A673 (cell line): ENCODE data around the gene TMED10. TPM values are rescaled to one million over a fixed set of nuclear protein-coding genes. Genes with fewer than 3 reads are reported as not detected.

Experiments
- BruUV-seq: library from RNA; stranded (reverse); fragments of 400-500 nt; replicated peaks from 2 replicates; lab custom pipeline; 2021; lab: Mats Ljungman, UMichigan
- CTCF ChIA-PET: fragments of 300-600 bp; sonication (Branson Sonifier 250); formaldehyde crosslinking; loops from one replicate; lab custom pipeline; 2022; ENCODE audit warnings: antibody characterized with exemption; lab: Charles Lee
- POLR2A ChIA-PET: fragments of 300-600 bp; sonication (Branson Sonifier 250); formaldehyde crosslinking; loops from one replicate; lab custom pipeline; 2022; ENCODE audit warnings: antibody characterized with exemption; ENCODE audit not compliant: low non-redundant PET; lab: Charles Lee
- DNase-seq: peaks from one replicate; pipeline ENCODE4 v3.0.0-alpha.2; 2015; ENCODE audit warnings: low spot score
- H3K27ac ChIP-seq: fragments of 200-600 bp; sonication (generic); 2 replicates; pipeline ENCODE4 v1.5.1; 2016; ENCODE audit warnings: mixed run types, low read depth, mild to moderate bottlenecking, mixed read lengths, antibody characterized with exemption, low read length; ENCODE audit not compliant: poor library complexity, severe bottlenecking
- H3K27me3 ChIP-seq: fragments of 200-600 bp; sonication (generic); replicated peaks from 2 replicates; pipeline ENCODE4 v1.6.1; 2017; ENCODE audit warnings: mixed run types, low read depth, mild to moderate bottlenecking, mixed read lengths, antibody characterized with exemption, low read length; ENCODE audit not compliant: insufficient read depth, poor library complexity
- H3K36me3 ChIP-seq: fragments of 200-600 bp; sonication (generic); 2 replicates; pipeline ENCODE4 v1.6.1; 2016; ENCODE audit warnings: mixed run types, mild to moderate bottlenecking, mixed read lengths, antibody characterized with exemption, low read length; ENCODE audit not compliant: insufficient read depth, poor library complexity, severe bottlenecking
- H3K4me1 ChIP-seq: fragments of 200-600 bp; sonication (generic); 2 replicates; pipeline ENCODE4 v1.6.1; 2017; ENCODE audit warnings: mixed run types, mild to moderate bottlenecking, mixed read lengths, antibody characterized with exemption, low read length; ENCODE audit not compliant: insufficient read depth, poor library complexity, severe bottlenecking
- H3K4me3 ChIP-seq: fragments of 200-600 bp; sonication (generic); 2 replicates; pipeline ENCODE4 v1.5.1; 2016; ENCODE audit warnings: low read depth, mixed run types, mild to moderate bottlenecking, mixed read lengths, low read length; ENCODE audit not compliant: poor library complexity, severe bottlenecking
- H3K9me3 ChIP-seq: fragments of 200-600 bp; sonication (generic); 2 replicates; pipeline ENCODE4 v1.6.1; 2016; ENCODE audit warnings: mixed run types, low read depth, mild to moderate bottlenecking, mixed read lengths, antibody characterized with exemption, low read length; ENCODE audit not compliant: poor library complexity, severe bottlenecking
- CTCF ChIP-seq: fragments of 300-800, 200-600 bp; sonication (generic); conservative IDR thresholded peaks from 2 replicates; pipeline ENCODE4 v1.5.1; 2017; ENCODE audit warnings: low read depth, mild to moderate bottlenecking, antibody characterized with exemption, low read length, moderate library complexity, mixed read lengths
- EZH2 ChIP-seq: fragments of 200-600 bp; sonication (generic); IDR thresholded peaks from 2 replicates; pipeline ENCODE4 v1.6.1; 2017; ENCODE audit warnings: borderline replicate concordance, low read depth, mild to moderate bottlenecking, mixed read lengths, antibody characterized with exemption, low read length; ENCODE audit not compliant: poor library complexity, severe bottlenecking
- intact Hi-C: fragments of 100-400 bp; cut with micrococcal nuclease; formaldehyde crosslinking; loops from one replicate; pipeline ENCODE4 v1.10.0; 2022; ENCODE audit not compliant: unreplicated experiment
- total RNA-seq: library from RNA; stranded (reverse); gene quantifications from 2 replicates; pipeline ENCODE4 v1.2.3, GENCODE V29; 2021

The TMED10 gene
- total RNA-seq, 1 experiment from 2014 or later = 275 TPM

GRCh38 chr14:75196064-75196463, 19.7 kb upstream of the TMED10 start:
- no peak for TF ChIP-seq EZH2
- TF ChIP-seq CTCF = no peak
- Histone ChIP-seq H3K4me1 (no peaks in the 10 kb centered on the region), H3K36me3 (no peaks in the 10 kb centered on the region), H3K9me3 (no peaks in the 10 kb centered on the region), H3K27me3 (no peaks in the 10 kb centered on the region), H3K4me3 (no peak overlapping the region), H3K27ac (no peak overlapping the region)
- intact Hi-C loops = no loop called here
- ChIA-PET POLR2A (no interaction called here), CTCF (no interaction called here)
- no TSS peak for BruUV-seq
- DNase-seq = no peak

DNA sequence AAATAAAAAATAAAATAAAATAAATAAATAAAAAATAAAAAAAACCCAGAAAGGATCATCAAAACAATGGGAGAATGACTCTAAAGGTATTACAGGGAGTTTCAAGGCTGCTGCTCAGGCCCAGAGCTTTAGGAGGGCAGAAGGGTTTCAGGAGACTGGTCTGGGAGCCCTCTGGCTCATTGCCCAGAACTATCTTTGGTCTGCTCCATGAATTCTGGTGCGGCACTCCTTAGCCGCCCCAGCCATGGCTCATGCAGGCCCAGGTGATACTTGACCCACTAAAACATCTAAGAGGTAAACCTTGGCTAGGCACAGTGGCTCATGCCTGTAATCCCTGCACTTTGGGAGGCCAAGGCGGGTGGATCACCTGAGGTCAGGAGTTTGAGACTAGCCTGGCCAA, 14.7 kb upstream of the TMED10 start:
- H3K27me3 ChIP-seq = no peaks in the 10 kb centered on the region
- BruUV-seq = no TSS peak
- intact Hi-C loops = no loop called here
- POLR2A ChIA-PET = interaction anchor here (0.6 kb wide), 1 partner anchor 258 kb away, joined by 3 read pairs; no protein-coding TSS in a partner anchor
- no peaks in the 10 kb centered on the region for H3K9me3 ChIP-seq
- H3K4me3 ChIP-seq = no peak overlapping the region
- CTCF ChIA-PET = no interaction called here
- no peak for TF ChIP-seq CTCF
- TF ChIP-seq EZH2 = no peak
- DNase-seq = no peak
- no peak overlapping the region for H3K27ac ChIP-seq
- H3K4me1 ChIP-seq = no peaks in the 10 kb centered on the region
- H3K36me3 ChIP-seq = no peaks in the 10 kb centered on the region

DNA sequence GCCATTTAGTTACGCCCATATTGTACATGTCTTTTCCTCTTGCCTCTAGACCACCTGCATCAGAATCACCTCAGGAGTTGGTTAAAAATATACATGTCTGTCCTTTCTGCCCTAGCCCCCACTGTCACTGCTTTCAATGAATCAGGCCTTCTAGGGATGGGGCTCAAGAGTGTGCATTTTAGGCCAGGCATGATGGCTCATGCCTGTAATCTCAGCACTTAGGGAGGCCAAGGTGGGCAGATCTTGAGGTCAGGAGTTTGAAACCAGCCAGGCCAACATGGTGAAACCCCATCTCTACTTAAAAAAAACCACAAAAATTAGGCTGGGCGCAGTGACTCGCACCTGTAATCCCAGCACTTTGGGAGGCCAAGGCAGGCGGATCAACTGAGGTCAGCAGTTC, 13.6 kb upstream of the TMED10 start:
- CTCF ChIA-PET = no interaction called here

More for the DNA sequence above, 13.6 kb upstream of the TMED10 start:
- TF ChIP-seq EZH2 = no peak
- no peak for TF ChIP-seq CTCF
- H3K27me3 ChIP-seq = no peaks in the 10 kb centered on the region
- no peak overlapping the region for H3K27ac ChIP-seq
- H3K4me3 ChIP-seq = no peak overlapping the region
- no peaks in the 10 kb centered on the region for H3K9me3 ChIP-seq
- no peak for DNase-seq
- no peaks in the 10 kb centered on the region for H3K36me3 ChIP-seq
- H3K4me1 ChIP-seq = no peaks in the 10 kb centered on the region
- no TSS peak for BruUV-seq
- intact Hi-C loops = no loop called here
- POLR2A ChIA-PET = no interaction called here
